M059J (cell line): Measurements from ENCODE around the gene SENP5. TPM values are rescaled to one million over a fixed set of nuclear protein-coding genes. Genes with fewer than 3 reads are reported as not detected.
A peak's percentile ranks its signal among the peaks of the same experiment; 100 is the strongest.
"Not testable (repeated sequence)": the region's sequence is repeated elsewhere in the genome, so short reads cannot be mapped to it uniquely, and the experiment has no call there.

Experiments
- DNase-seq: peaks from one replicate; pipeline ENCODE4 v3.0.0-alpha.2; 2012; ENCODE audit warnings: low read depth
- total RNA-seq: library from RNA; depleted of rRNA; stranded (reverse); fragments of >200 nt; shearing (Covaris generic); gene quantifications from 2 replicates; pipeline ENCODE4 v1.2.3, GENCODE V29; 2014; rRNA removed

Gene SENP5
- 39.3 and 62.4 TPM in 2 replicates for total RNA-seq

GRCh38 chr3:196867507-196868296 is at the start of gene SENP5:
Gene SENP5, plus strand, starts transcription at chr3:196867920. Its CDS starts 17,262 bp downstream, at chr3:196885182.
- peak; percentile 89 for DNase-seq

GRCh38 chr3:196821806-196822355 is 45.8 kb upstream of the SENP5 start:
- DNase-seq, result peak; percentile 25

- not testable (repeated sequence) for DNase-seq
Observed at GRCh38 chr3:196829651-196830050, 38.1 kb upstream of the SENP5 start.

- no peak for DNase-seq
Observed at GRCh38 chr3:196835086-196835485, 32.6 kb upstream of the SENP5 start.

- DNase-seq, result not testable (repeated sequence)
Observed at GRCh38 chr3:196836626-196837025, 31.1 kb upstream of the SENP5 start.

- peak; percentile 66 for DNase-seq
Observed at GRCh38 chr3:196837819-196838420, 29.8 kb upstream of the SENP5 start.

GRCh38 chr3:196839351-196839750 is 28.4 kb upstream of the SENP5 start:
- DNase-seq, result not testable (repeated sequence)

- DNase-seq, result no peak
Observed at GRCh38 chr3:196842567-196843434, 24.9 kb upstream of the SENP5 start.

- DNase-seq, result peak; percentile 71
Observed at GRCh38 chr3:196843435-196844110, 24.1 kb upstream of the SENP5 start.

GRCh38 chr3:196844235-196845219 is 23.2 kb upstream of the SENP5 start:
- DNase-seq, result not testable (repeated sequence)

- DNase-seq, result not testable (repeated sequence)
Observed at GRCh38 chr3:196848375-196848774, 19.3 kb upstream of the SENP5 start.

GRCh38 chr3:196849180-196849741 is 18.5 kb upstream of the SENP5 start:
- DNase-seq, result no peak

GRCh38 chr3:196863000-196863399 is 4.7 kb upstream of the SENP5 start:
- not testable (repeated sequence) for DNase-seq

- DNase-seq, result no peak
Observed at GRCh38 chr3:196867155-196867506, 589 bp upstream of the SENP5 start.

GRCh38 chr3:196868297-196868661 is 559 bp downstream of the SENP5 start:
- peak; percentile 54 for DNase-seq

- DNase-seq, result peak; percentile 20
Observed at GRCh38 chr3:196872316-196872715, 4.6 kb downstream of the SENP5 start.

GRCh38 chr3:196874511-196875094 is 6.9 kb downstream of the SENP5 start:
- DNase-seq, result peak; percentile 20

- DNase-seq, result no peak
Observed at GRCh38 chr3:196875258-196875657, 7.5 kb downstream of the SENP5 start.

GRCh38 chr3:196883361-196883760 is 15.6 kb downstream of the SENP5 start:
- DNase-seq, result no peak
